HepG2 (cell line): ENCODE data around the gene LMNA. TPM values are rescaled to one million over a fixed set of nuclear protein-coding genes. Genes with fewer than 3 reads are reported as not detected.

Experiments
- ASH2L ChIP-seq: fragments of 300-600, 200-600 bp; sonication (generic); IDR thresholded peaks from 2 replicates; pipeline ENCODE4 v1.7.0; 2017; ENCODE audit warnings: low read depth, mild to moderate bottlenecking, moderate library complexity, mixed read lengths, low read length; ENCODE audit not compliant: insufficient read length
- ATM ChIP-seq: fragments of 450-650 bp; IDR thresholded peaks from 2 replicates; pipeline ENCODE4 v1.7.1; 2017; ENCODE audit warnings: mild to moderate bottlenecking, borderline replicate concordance
- BORCS8-MEF2B ChIP-seq: sonication (generic); formaldehyde crosslinking; IDR thresholded peaks from 2 replicates; pipeline ENCODE4 v1.8.0; 2022; ENCODE audit warnings: mild to moderate bottlenecking, missing genetic modification reagents
- DPF2 ChIP-seq: sonication (generic); formaldehyde crosslinking; IDR thresholded peaks from 2 replicates; pipeline ENCODE4 v1.4.0; 2020; ENCODE audit warnings: mild to moderate bottlenecking, low read depth, missing genetic modification reagents, borderline replicate concordance
- FOXA1 ChIP-seq, 2 experiments: fragments of 450-650 bp in 1 of 2; sonication (generic) in 1 of 2; formaldehyde crosslinking in 1 of 2; IDR thresholded peaks; 2 replicates each; pipeline versions ENCODE4 v1.4.0 to v1.6.1; 2016 to 2020; ENCODE audit warnings: missing genetic modification reagents in 1 of 2
- GATA4 ChIP-seq: sonication (generic); IDR thresholded peaks from 2 replicates; pipeline ENCODE4 v1.6.1; 2016; ENCODE audit warnings: antibody characterized with exemption, low read depth, borderline replicate concordance
- IRF2 ChIP-seq: IDR thresholded peaks from 2 replicates; pipeline ENCODE4 v1.6.1; 2018; ENCODE audit warnings: missing genetic modification reagents, missing compliant biosample characterization
- MED13 ChIP-seq: sonication (generic); formaldehyde crosslinking; IDR thresholded peaks from 2 replicates; pipeline ENCODE4 v1.5.0; 2020; ENCODE audit warnings: missing genetic modification reagents
- MIER3 ChIP-seq: IDR thresholded peaks from 2 replicates; pipeline ENCODE4 v1.6.1; 2016; ENCODE audit warnings: missing compliant biosample characterization, borderline replicate concordance
- MXI1 ChIP-seq: IDR thresholded peaks from 3 replicates; pipeline ENCODE4 v1.6.1; 2012; ENCODE audit warnings: low read depth, low read length, inconsistent platforms, borderline replicate concordance
- POLR2A ChIP-seq, 2 experiments: IDR thresholded peaks; 2 replicates each; pipeline ENCODE4 v1.6.1; 2011; ENCODE audit warnings: low read depth in 2 of 2, low read length in 2 of 2, mild to moderate bottlenecking in 1 of 2, moderate library complexity in 1 of 2; ENCODE audit not compliant: insufficient read depth in 1 of 2
- PRDM15 ChIP-seq: sonication (generic); formaldehyde crosslinking; IDR thresholded peaks from 2 replicates; pipeline ENCODE4 v1.4.0; 2020; ENCODE audit warnings: missing genetic modification reagents
- SIX4 ChIP-seq: sonication (generic); formaldehyde crosslinking; IDR thresholded peaks from 2 replicates; pipeline ENCODE4 v1.4.0; 2020; ENCODE audit warnings: missing genetic modification reagents
- SKI ChIP-seq: fragments of 450-650 bp; IDR thresholded peaks from one replicate; pipeline ENCODE4 v1.6.1; 2018; ENCODE audit warnings: mild to moderate bottlenecking; ENCODE audit not compliant: partially characterized antibody
- TEAD3 ChIP-seq: optimal IDR thresholded peaks from 2 replicates; pipeline ENCODE3; 2016; ENCODE audit warnings: borderline replicate concordance
- ZNF124 ChIP-seq: sonication (generic); formaldehyde crosslinking; IDR thresholded peaks from 2 replicates; pipeline ENCODE4 v1.4.0; 2020; ENCODE audit warnings: missing genetic modification reagents
- ZNF143 ChIP-seq: sonication (generic); formaldehyde crosslinking; IDR thresholded peaks from 2 replicates; pipeline ENCODE4 v1.4.0; 2020; ENCODE audit warnings: missing genetic modification reagents
- ZNF18 ChIP-seq: sonication (generic); formaldehyde crosslinking; IDR thresholded peaks from 2 replicates; pipeline ENCODE4 v1.8.0; 2022; ENCODE audit warnings: mild to moderate bottlenecking, missing genetic modification reagents; ENCODE audit not compliant: insufficient replicate concordance
- ZNF317 ChIP-seq: sonication (generic); formaldehyde crosslinking; IDR thresholded peaks from 2 replicates; pipeline ENCODE4 v1.5.0; 2020; ENCODE audit warnings: mild to moderate bottlenecking, missing genetic modification reagents
- ZNF451 ChIP-seq: sonication (generic); formaldehyde crosslinking; IDR thresholded peaks from 2 replicates; pipeline ENCODE4 v1.5.0; 2020; ENCODE audit warnings: mild to moderate bottlenecking, missing genetic modification reagents
- ZNF746 ChIP-seq: sonication (generic); formaldehyde crosslinking; IDR thresholded peaks from 2 replicates; pipeline ENCODE4 v1.8.0; 2022; ENCODE audit warnings: mild to moderate bottlenecking, missing genetic modification reagents
- polyA plus RNA-seq, 8 experiments: library from polyadenylated mRNA; depleted of rRNA in 3 of 8; stranded (reverse) in 7 of 8; unstranded in 1 of 8; fragments of >200 nt; fragmentation: Illumina TruSeq in 4 of 8; extraction: Trizol in 4 of 8; gene quantifications; 2 replicates each; pipeline versions ENCODE4 v1.2.1 to v1.2.3, GENCODE V29; 2011 to 2016; ENCODE audit warnings: low read depth in 4 of 8, missing spikeins in 1 of 8, mixed read lengths in 1 of 8; ENCODE audit not compliant: insufficient read depth in 1 of 8
- total RNA-seq, 5 experiments: library from RNA; depleted of rRNA; stranded (reverse); fragments of >200 nt; fragmentation: Illumina TruSeq; extraction: Trizol; gene quantifications; 2 replicates each; pipeline ENCODE4 v1.2.3, GENCODE V29; 2016; ENCODE audit warnings: low read depth in 1 of 5
- TF ChIP-seq, protein P1 (sequence below): sonication (generic); formaldehyde crosslinking; IDR thresholded peaks from 2 replicates; pipeline ENCODE4 v1.4.0; 2020; ENCODE audit warnings: mild to moderate bottlenecking, low read depth, missing genetic modification reagents
- TF ChIP-seq, protein P2 (sequence below): sonication (generic); formaldehyde crosslinking; IDR thresholded peaks from 2 replicates; pipeline ENCODE4 v1.4.0; 2020; ENCODE audit warnings: mild to moderate bottlenecking, missing genetic modification reagents

The LMNA gene
- total and polyA plus RNA-seq, 2 of the 13 experiments (the other 11 are each of a cell fraction or from before 2014, with no cell fraction given), result 107 to 225 TPM

GRCh38 chr1:156086256-156086662 lies 28.3 kb upstream of the LMNA start (continued):
- 0 out of 2 replicates have a peak, but pooled peaks have one; percentile 38 for TF ChIP-seq SIX4
- TF ChIP-seq ZNF18 (CRISPR knock-in tag), result no peak
- peak; percentile 93; the same call in 1 of the 2 replicates for TF ChIP-seq ATM
- TF ChIP-seq, protein P1, sequence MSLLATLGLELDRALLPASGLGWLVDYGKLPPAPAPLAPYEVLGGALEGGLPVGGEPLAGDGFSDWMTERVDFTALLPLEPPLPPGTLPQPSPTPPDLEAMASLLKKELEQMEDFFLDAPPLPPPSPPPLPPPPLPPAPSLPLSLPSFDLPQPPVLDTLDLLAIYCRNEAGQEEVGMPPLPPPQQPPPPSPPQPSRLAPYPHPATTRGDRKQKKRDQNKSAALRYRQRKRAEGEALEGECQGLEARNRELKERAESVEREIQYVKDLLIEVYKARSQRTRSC, result no peak
- TF ChIP-seq FOXA1 (IDR thresholded peaks at IDR 0.05), result 0 out of 2 replicates have a peak, but pooled peaks have one; percentile 43
- TF ChIP-seq FOXA1 (CRISPR knock-in tag; IDR thresholded peaks at IDR 0.05), result peak; percentile 82
- peak; percentile 95 for TF ChIP-seq ASH2L
- TF ChIP-seq BORCS8-MEF2B (CRISPR knock-in tag), result 0 out of 2 replicates have a peak, but pooled peaks have one; percentile 37
- TF ChIP-seq TEAD3 (CRISPR knock-in tag), result peak; percentile 99
- TF ChIP-seq, protein P2, sequence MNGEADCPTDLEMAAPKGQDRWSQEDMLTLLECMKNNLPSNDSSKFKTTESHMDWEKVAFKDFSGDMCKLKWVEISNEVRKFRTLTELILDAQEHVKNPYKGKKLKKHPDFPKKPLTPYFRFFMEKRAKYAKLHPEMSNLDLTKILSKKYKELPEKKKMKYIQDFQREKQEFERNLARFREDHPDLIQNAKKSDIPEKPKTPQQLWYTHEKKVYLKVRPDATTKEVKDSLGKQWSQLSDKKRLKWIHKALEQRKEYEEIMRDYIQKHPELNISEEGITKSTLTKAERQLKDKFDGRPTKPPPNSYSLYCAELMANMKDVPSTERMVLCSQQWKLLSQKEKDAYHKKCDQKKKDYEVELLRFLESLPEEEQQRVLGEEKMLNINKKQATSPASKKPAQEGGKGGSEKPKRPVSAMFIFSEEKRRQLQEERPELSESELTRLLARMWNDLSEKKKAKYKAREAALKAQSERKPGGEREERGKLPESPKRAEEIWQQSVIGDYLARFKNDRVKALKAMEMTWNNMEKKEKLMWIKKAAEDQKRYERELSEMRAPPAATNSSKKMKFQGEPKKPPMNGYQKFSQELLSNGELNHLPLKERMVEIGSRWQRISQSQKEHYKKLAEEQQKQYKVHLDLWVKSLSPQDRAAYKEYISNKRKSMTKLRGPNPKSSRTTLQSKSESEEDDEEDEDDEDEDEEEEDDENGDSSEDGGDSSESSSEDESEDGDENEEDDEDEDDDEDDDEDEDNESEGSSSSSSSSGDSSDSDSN, result no peak; the same call in 1 of the 2 replicates
- TF ChIP-seq MXI1, result peak; percentile 54; the same call in 1 of the 3 replicates
- TF ChIP-seq MED13 (CRISPR knock-in tag), result peak; percentile 32; the same call in 1 of the 2 replicates
- TF ChIP-seq DPF2 (CRISPR knock-in tag), result peak; percentile 79
- no peak for TF ChIP-seq PRDM15 (CRISPR knock-in tag)
- peak; percentile 52; the same call in 1 of the 2 replicates for TF ChIP-seq GATA4
- TF ChIP-seq ZNF451 (CRISPR knock-in tag), result no peak
- TF ChIP-seq SKI, result peak; percentile 99
- TF ChIP-seq POLR2A (IDR thresholded peaks at IDR 0.05; ENCODE audit: insufficient read depth in 1 of 2, low read depth in 2 of 2, low read length in 2 of 2), result peak in 1 of 2 experiments; percentile 52; a peak in 2 of 4 replicates
- peak; percentile 86; the same call in 1 of the 2 replicates for TF ChIP-seq ZNF746 (CRISPR knock-in tag)
- 0 out of 2 replicates have a peak, but pooled peaks have one; percentile 24 for TF ChIP-seq ZNF143 (CRISPR knock-in tag)
- TF ChIP-seq MIER3, result peak; percentile 83; the same call in 1 of the 2 replicates
- 0 out of 2 replicates have a peak, but pooled peaks have one; percentile 56 for TF ChIP-seq ZNF317 (CRISPR knock-in tag)
- TF ChIP-seq ZNF124 (CRISPR knock-in tag), result peak; percentile 56; the same call in 1 of the 2 replicates
- peak; percentile 76; the same call in 1 of the 2 replicates for TF ChIP-seq IRF2 (CRISPR knock-in tag)
